HepG2 (cell line): Measurements from ENCODE around the gene NT5C2. TPM values are rescaled to one million over a fixed set of nuclear protein-coding genes. Genes with fewer than 3 reads are reported as not detected.
A peak's percentile ranks its signal among the peaks of the same experiment; 100 is the strongest.

Experiments
- ARHGAP35 ChIP-seq: sonication (generic); formaldehyde crosslinking; IDR thresholded peaks from 2 replicates; pipeline ENCODE4 v1.9.0; 2022; ENCODE audit warnings: mild to moderate bottlenecking, inconsistent platforms, moderate library complexity, missing genetic modification reagents, borderline replicate concordance
- BCL6 ChIP-seq: IDR thresholded peaks from 2 replicates; pipeline ENCODE4 v1.6.1; 2016; ENCODE audit warnings: missing genetic modification reagents, missing compliant biosample characterization
- CENPT ChIP-seq: sonication (generic); formaldehyde crosslinking; IDR thresholded peaks from 2 replicates; pipeline ENCODE4 v1.8.0; 2022; ENCODE audit warnings: low read depth, mild to moderate bottlenecking, moderate library complexity, missing genetic modification reagents
- HES4 ChIP-seq: sonication (generic); formaldehyde crosslinking; IDR thresholded peaks from 2 replicates; pipeline ENCODE4 v1.9.0; 2021; ENCODE audit warnings: mild to moderate bottlenecking, missing genetic modification reagents, borderline replicate concordance
- HNRNPLL ChIP-seq: fragments of 200-400 bp; formaldehyde crosslinking; IDR thresholded peaks from 2 replicates; pipeline ENCODE4 v1.6.1; 2017; ENCODE audit warnings: mild to moderate bottlenecking, low read depth, low read length; ENCODE audit not compliant: poor library complexity, severe bottlenecking
- ISX ChIP-seq: sonication (generic); formaldehyde crosslinking; conservative IDR thresholded peaks from 2 replicates; pipeline ENCODE4 v1.5.0; 2020; ENCODE audit warnings: missing genetic modification reagents
- KLF9 ChIP-seq: IDR thresholded peaks from 2 replicates; pipeline ENCODE4 v1.6.1; 2016; ENCODE audit warnings: low read depth
- MAFK ChIP-seq, 2 experiments: IDR thresholded peaks in 1 of 2; conservative IDR thresholded peaks in 1 of 2; 2 replicates each; pipeline ENCODE4 v1.6.1; 2011; ENCODE audit warnings: improper control_type of control experiment in 2 of 2, low read length in 2 of 2
- POLR2AphosphoS5 ChIP-seq: IDR thresholded peaks from 2 replicates; pipeline ENCODE4 v1.6.1; 2012; ENCODE audit warnings: low read depth, low read length
- PRPF4 ChIP-seq: fragments of 200-400 bp; formaldehyde crosslinking; IDR thresholded peaks from 2 replicates; pipeline ENCODE4 v1.6.1; 2016; ENCODE audit warnings: low read length, low read depth; ENCODE audit not compliant: poor library complexity, severe bottlenecking
- TBX3 ChIP-seq: fragments of 450-650 bp; IDR thresholded peaks from 2 replicates; pipeline ENCODE4 v1.6.1; 2017; ENCODE audit warnings: antibody characterized with exemption, mild to moderate bottlenecking, inconsistent platforms, borderline replicate concordance
- ZFP82 ChIP-seq: sonication (generic); formaldehyde crosslinking; IDR thresholded peaks from 2 replicates; pipeline ENCODE4 v1.5.1; 2020; ENCODE audit warnings: mild to moderate bottlenecking, missing genetic modification reagents, borderline replicate concordance
- ZFY ChIP-seq: sonication (generic); formaldehyde crosslinking; IDR thresholded peaks from 2 replicates; pipeline ENCODE4 v1.4.0; 2020; ENCODE audit warnings: missing genetic modification reagents
- ZNF121 ChIP-seq: sonication (generic); formaldehyde crosslinking; IDR thresholded peaks from 2 replicates; pipeline ENCODE4 v1.5.0; 2020; ENCODE audit warnings: mild to moderate bottlenecking, missing genetic modification reagents
- ZNF282 ChIP-seq: fragments of 450-650 bp; IDR thresholded peaks from 2 replicates; pipeline ENCODE4 v1.6.1; 2018; ENCODE audit not compliant: partially characterized antibody
- ZNF333 ChIP-seq: sonication (generic); formaldehyde crosslinking; IDR thresholded peaks from 2 replicates; pipeline ENCODE4 v1.4.0; 2020; ENCODE audit warnings: mild to moderate bottlenecking, missing genetic modification reagents, borderline replicate concordance
- ZNF383 ChIP-seq: sonication (generic); formaldehyde crosslinking; IDR thresholded peaks from 2 replicates; pipeline ENCODE4 v1.4.0; 2020; ENCODE audit warnings: missing genetic modification reagents, mild to moderate bottlenecking, borderline replicate concordance
- ZNF589 ChIP-seq: sonication (generic); formaldehyde crosslinking; conservative IDR thresholded peaks from 2 replicates; pipeline ENCODE4 v1.8.0; 2022; ENCODE audit warnings: mild to moderate bottlenecking, moderate library complexity, missing genetic modification reagents
- polyA plus RNA-seq, 8 experiments: library from polyadenylated mRNA; depleted of rRNA in 3 of 8; stranded (reverse) in 7 of 8; unstranded in 1 of 8; fragments of >200 nt; fragmentation: Illumina TruSeq in 4 of 8; extraction: Trizol in 4 of 8; gene quantifications; 2 replicates each; pipeline versions ENCODE4 v1.2.1 to v1.2.3, GENCODE V29; 2011 to 2016; ENCODE audit warnings: low read depth in 4 of 8, missing spikeins in 1 of 8, mixed read lengths in 1 of 8; ENCODE audit not compliant: insufficient read depth in 1 of 8
- total RNA-seq, 5 experiments: library from RNA; depleted of rRNA; stranded (reverse); fragments of >200 nt; fragmentation: Illumina TruSeq; extraction: Trizol; gene quantifications; 2 replicates each; pipeline ENCODE4 v1.2.3, GENCODE V29; 2016; ENCODE audit warnings: low read depth in 1 of 5
- TF ChIP-seq, protein P1 (sequence below): IDR thresholded peaks from 2 replicates; pipeline ENCODE4 v1.6.1; 2016; ENCODE audit warnings: control low read depth
- TF ChIP-seq, protein P2 (sequence below): sonication (generic); formaldehyde crosslinking; IDR thresholded peaks from 2 replicates; pipeline ENCODE4 v1.5.0; 2020; ENCODE audit warnings: mild to moderate bottlenecking, missing genetic modification reagents
- TF ChIP-seq, protein P3 (sequence below): sonication (generic); formaldehyde crosslinking; IDR thresholded peaks from 2 replicates; pipeline ENCODE4 v1.8.1; 2022; ENCODE audit warnings: low read depth, mild to moderate bottlenecking, missing genetic modification reagents

The NT5C2 gene
- total and polyA plus RNA-seq, 2 of the 13 experiments (the other 11 are each of a cell fraction or from before 2014, with no cell fraction given) = 40.6 to 55.2 TPM

DNA sequence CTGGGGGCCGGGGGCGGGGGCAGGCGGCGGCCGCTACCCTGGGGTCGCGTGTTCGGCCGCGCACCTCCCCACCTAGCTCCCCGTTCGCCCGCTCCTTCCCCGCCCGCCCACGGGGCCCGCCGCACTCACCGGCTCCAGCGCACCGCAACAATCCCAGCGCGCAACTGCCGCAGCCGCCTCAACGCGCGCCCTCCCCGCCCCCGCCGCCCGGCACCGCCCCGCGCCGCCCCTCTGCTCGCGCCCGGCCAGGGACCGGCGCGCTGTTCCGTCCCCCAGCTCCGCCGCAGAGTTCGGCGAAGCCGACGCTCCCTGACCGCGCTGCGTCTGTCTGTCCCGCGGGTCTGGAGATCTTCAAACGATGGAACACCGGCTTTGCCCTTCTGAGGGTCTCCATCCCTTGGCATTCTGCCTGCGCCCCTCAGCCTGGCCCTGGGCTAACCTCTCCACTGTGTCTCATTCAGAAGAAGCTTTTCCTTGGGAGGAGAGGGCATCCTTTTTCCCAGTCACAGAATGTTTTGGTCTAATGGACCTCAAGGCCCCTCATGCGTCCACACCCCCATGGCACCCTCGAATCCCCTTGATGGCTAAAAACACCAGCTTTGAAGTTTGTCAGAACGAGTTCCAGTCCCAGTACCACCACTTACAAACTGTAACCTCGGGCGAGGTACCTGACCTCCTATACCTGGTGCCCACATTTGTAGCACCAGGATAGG is at the start of gene NT5C2 (continued):
- TF ChIP-seq, protein P1, sequence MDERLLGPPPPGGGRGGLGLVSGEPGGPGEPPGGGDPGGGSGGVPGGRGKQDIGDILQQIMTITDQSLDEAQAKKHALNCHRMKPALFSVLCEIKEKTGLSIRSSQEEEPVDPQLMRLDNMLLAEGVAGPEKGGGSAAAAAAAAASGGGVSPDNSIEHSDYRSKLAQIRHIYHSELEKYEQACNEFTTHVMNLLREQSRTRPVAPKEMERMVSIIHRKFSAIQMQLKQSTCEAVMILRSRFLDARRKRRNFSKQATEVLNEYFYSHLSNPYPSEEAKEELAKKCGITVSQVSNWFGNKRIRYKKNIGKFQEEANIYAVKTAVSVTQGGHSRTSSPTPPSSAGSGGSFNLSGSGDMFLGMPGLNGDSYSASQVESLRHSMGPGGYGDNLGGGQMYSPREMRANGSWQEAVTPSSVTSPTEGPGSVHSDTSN = no peak
- no peak for TF ChIP-seq KLF9 (CRISPR knock-in tag)
- TF ChIP-seq ZNF121 (CRISPR knock-in tag) = peak; percentile 65
- TF ChIP-seq, protein P2, sequence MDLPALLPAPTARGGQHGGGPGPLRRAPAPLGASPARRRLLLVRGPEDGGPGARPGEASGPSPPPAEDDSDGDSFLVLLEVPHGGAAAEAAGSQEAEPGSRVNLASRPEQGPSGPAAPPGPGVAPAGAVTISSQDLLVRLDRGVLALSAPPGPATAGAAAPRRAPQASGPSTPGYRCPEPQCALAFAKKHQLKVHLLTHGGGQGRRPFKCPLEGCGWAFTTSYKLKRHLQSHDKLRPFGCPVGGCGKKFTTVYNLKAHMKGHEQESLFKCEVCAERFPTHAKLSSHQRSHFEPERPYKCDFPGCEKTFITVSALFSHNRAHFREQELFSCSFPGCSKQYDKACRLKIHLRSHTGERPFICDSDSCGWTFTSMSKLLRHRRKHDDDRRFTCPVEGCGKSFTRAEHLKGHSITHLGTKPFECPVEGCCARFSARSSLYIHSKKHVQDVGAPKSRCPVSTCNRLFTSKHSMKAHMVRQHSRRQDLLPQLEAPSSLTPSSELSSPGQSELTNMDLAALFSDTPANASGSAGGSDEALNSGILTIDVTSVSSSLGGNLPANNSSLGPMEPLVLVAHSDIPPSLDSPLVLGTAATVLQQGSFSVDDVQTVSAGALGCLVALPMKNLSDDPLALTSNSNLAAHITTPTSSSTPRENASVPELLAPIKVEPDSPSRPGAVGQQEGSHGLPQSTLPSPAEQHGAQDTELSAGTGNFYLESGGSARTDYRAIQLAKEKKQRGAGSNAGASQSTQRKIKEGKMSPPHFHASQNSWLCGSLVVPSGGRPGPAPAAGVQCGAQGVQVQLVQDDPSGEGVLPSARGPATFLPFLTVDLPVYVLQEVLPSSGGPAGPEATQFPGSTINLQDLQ (CRISPR knock-in tag) = 0 out of 2 replicates have a peak, but pooled peaks have one; percentile 17
- TF ChIP-seq ZNF333 (CRISPR knock-in tag) = no peak
- no peak for TF ChIP-seq ZNF282
- no peak for TF ChIP-seq ISX (CRISPR knock-in tag)
- no peak for TF ChIP-seq TBX3
- peak; percentile 95 for TF ChIP-seq HNRNPLL
- no peak for TF ChIP-seq BCL6 (CRISPR knock-in tag)
- no peak for TF ChIP-seq PRPF4
- TF ChIP-seq POLR2AphosphoS5 = 0 out of 2 replicates have a peak, but pooled peaks have one; percentile 51
- TF ChIP-seq ZNF383 (CRISPR knock-in tag) = no peak
- TF ChIP-seq ARHGAP35 (CRISPR knock-in tag) = peak; percentile 38; the same call in 1 of the 2 replicates
- peak; percentile 59; the same call in 1 of the 2 replicates for TF ChIP-seq ZFY
- TF ChIP-seq HES4 (CRISPR knock-in tag) = no peak
- no peak for TF ChIP-seq CENPT (CRISPR knock-in tag)
- TF ChIP-seq ZFP82 (CRISPR knock-in tag) = no peak
- no peak for TF ChIP-seq ZNF589 (CRISPR knock-in tag)
- TF ChIP-seq MAFK (conservative IDR thresholded peaks at IDR 0.05 in 1 of 2, IDR thresholded peaks at IDR 0.05 in 1 of 2; ENCODE audit: low read length in 2 of 2) = no peak
- TF ChIP-seq, protein P3, sequence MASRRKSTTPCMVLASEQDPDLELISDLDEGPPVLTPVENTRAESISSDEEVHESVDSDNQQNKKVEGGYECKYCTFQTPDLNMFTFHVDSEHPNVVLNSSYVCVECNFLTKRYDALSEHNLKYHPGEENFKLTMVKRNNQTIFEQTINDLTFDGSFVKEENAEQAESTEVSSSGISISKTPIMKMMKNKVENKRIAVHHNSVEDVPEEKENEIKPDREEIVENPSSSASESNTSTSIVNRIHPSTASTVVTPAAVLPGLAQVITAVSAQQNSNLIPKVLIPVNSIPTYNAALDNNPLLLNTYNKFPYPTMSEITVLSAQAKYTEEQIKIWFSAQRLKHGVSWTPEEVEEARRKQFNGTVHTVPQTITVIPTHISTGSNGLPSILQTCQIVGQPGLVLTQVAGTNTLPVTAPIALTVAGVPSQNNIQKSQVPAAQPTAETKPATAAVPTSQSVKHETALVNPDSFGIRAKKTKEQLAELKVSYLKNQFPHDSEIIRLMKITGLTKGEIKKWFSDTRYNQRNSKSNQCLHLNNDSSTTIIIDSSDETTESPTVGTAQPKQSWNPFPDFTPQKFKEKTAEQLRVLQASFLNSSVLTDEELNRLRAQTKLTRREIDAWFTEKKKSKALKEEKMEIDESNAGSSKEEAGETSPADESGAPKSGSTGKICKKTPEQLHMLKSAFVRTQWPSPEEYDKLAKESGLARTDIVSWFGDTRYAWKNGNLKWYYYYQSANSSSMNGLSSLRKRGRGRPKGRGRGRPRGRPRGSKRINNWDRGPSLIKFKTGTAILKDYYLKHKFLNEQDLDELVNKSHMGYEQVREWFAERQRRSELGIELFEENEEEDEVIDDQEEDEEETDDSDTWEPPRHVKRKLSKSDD = no peak
